HEK293T (cell line): ENCODE measurements around the gene SMIM38.
A peak's percentile ranks its signal among the peaks of the same experiment; 100 is the strongest.

Experiments used
- CTCF ChIA-PET: fragments of 350-600 bp; formaldehyde crosslinking; extraction: SDS; loops from one replicate; lab custom pipeline; 2021; ENCODE audit warnings: antibody characterized with exemption, inconsistent platforms; lab: Yijun Ruan, JAX
- POLR2A ChIA-PET: fragments of 350-600 bp; formaldehyde crosslinking; extraction: SDS; loops from one replicate; lab custom pipeline; 2020; ENCODE audit warnings: antibody characterized with exemption, inconsistent platforms; lab: Yijun Ruan, JAX
- DNase-seq: peaks from one replicate; pipeline ENCODE4 v3.0.0; 2012; ENCODE audit warnings: mixed read lengths; ENCODE audit errors: extremely low spot score
- ARNT ChIP-seq: fragments of 450-650 bp; IDR thresholded peaks from 2 replicates; pipeline ENCODE4 v1.6.1; 2017; ENCODE audit warnings: mild to moderate bottlenecking
- BHLHE40 ChIP-seq: fragments of 450-650 bp; IDR thresholded peaks from 2 replicates; pipeline ENCODE4 v1.6.1; 2016; ENCODE audit warnings: mild to moderate bottlenecking, moderate library complexity, borderline replicate concordance
- CTBP1 ChIP-seq: fragments of 450-650 bp; IDR thresholded peaks from 2 replicates; pipeline ENCODE4 v1.6.1; 2016; ENCODE audit warnings: borderline replicate concordance
- ELF4 ChIP-seq: fragments of 450-650 bp; IDR thresholded peaks from 2 replicates; pipeline ENCODE4 v1.6.1; 2017; ENCODE audit warnings: antibody characterized with exemption
- FOXA1 ChIP-seq: fragments of 450-650 bp; IDR thresholded peaks from 2 replicates; pipeline ENCODE4 v1.6.1; 2016; ENCODE audit warnings: mild to moderate bottlenecking
- FOXK2 ChIP-seq: fragments of 450-650 bp; IDR thresholded peaks from 2 replicates; pipeline ENCODE4 v1.6.1; 2016; ENCODE audit warnings: mild to moderate bottlenecking
- FOXM1 ChIP-seq: fragments of 450-650 bp; IDR thresholded peaks from 2 replicates; pipeline ENCODE4 v1.6.1; 2017; ENCODE audit warnings: mild to moderate bottlenecking, borderline replicate concordance
- HDGF ChIP-seq: fragments of 450-650 bp; IDR thresholded peaks from 2 replicates; pipeline ENCODE4 v1.6.1; 2017; ENCODE audit warnings: antibody characterized with exemption, borderline replicate concordance
- L3MBTL2 ChIP-seq: fragments of 450-650 bp; conservative IDR thresholded peaks from 2 replicates; pipeline ENCODE4 v1.6.1; 2016; ENCODE audit warnings: mild to moderate bottlenecking
- LEF1 ChIP-seq: fragments of 450-650 bp; IDR thresholded peaks from 2 replicates; pipeline ENCODE4 v1.6.1; 2017; ENCODE audit warnings: mild to moderate bottlenecking, borderline replicate concordance
- NFRKB ChIP-seq: fragments of 450-650 bp; IDR thresholded peaks from 2 replicates; pipeline ENCODE4 v1.6.1; 2016; ENCODE audit warnings: mild to moderate bottlenecking, moderate library complexity
- SP1 ChIP-seq: fragments of 450-650 bp; IDR thresholded peaks from 2 replicates; pipeline ENCODE4 v1.6.1; 2017
- SUZ12 ChIP-seq: fragments of 450-650 bp; IDR thresholded peaks from 2 replicates; pipeline ENCODE4 v1.6.1; 2016; ENCODE audit warnings: mild to moderate bottlenecking
- TARDBP ChIP-seq: fragments of 450-650 bp; IDR thresholded peaks from 2 replicates; pipeline ENCODE4 v1.6.1; 2016
- ZNF384 ChIP-seq: fragments of 450-650 bp; IDR thresholded peaks from 2 replicates; pipeline ENCODE4 v1.6.1; 2016
- TF ChIP-seq, protein P1 (sequence below): fragments of 450-650 bp; IDR thresholded peaks from 2 replicates; pipeline ENCODE4 v1.6.1; 2016

The SMIM38 gene

DNA sequence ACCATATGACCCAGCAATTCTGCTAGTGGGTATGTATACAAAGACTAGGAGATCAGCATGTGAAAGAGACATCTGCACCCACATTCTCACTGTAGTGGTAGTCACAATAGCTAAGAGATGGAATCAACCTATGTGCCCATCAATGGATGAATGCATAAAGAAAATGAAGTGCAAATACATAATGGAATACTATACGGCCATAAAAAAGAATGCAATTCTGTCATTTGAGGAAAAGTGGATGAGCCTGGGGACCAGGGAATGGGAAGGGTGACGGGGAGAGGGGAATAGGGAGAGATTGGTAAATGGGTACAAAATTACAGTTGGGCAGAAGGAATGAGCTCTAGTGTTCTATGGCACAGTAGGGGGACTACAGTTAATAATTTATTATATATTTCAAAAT is 26.7 kb upstream of the SMIM38 start:
- ChIA-PET POLR2A (no interaction called here), CTCF (no interaction called here)
- TF ChIP-seq FOXA1: no peak
- no peak for TF ChIP-seq TARDBP
- TF ChIP-seq L3MBTL2: no peak
- TF ChIP-seq ARNT: no peak
- TF ChIP-seq, protein P1, sequence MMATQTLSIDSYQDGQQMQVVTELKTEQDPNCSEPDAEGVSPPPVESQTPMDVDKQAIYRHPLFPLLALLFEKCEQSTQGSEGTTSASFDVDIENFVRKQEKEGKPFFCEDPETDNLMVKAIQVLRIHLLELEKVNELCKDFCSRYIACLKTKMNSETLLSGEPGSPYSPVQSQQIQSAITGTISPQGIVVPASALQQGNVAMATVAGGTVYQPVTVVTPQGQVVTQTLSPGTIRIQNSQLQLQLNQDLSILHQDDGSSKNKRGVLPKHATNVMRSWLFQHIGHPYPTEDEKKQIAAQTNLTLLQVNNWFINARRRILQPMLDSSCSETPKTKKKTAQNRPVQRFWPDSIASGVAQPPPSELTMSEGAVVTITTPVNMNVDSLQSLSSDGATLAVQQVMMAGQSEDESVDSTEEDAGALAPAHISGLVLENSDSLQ: no peak
- no peak for TF ChIP-seq FOXM1
- DNase-seq: no peak

DNA sequence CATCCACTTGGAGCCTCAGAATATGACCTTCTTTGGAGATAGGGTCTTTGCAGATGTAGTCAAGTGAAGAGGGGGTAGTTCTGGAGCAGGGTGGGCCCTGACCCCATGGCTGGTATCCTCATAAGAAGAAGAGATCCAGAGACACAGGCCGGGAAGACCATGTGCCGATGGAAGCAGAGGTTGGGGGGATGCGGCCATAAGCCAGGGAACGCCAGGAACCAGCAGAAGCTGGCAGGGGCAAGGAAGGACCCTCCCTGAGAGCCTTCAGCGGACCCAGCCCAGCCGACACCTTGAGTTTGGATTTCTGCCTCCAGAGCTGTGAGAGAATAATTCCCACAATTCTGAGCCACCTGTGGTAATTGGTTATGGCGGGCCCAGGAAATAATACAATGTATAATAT is 26.1 kb upstream of the SMIM38 start:
- no peak for DNase-seq
- TF ChIP-seq L3MBTL2 (no peak), ZNF384 (no peak)
- ChIA-PET CTCF (no interaction called here), POLR2A (no interaction called here)

DNA sequence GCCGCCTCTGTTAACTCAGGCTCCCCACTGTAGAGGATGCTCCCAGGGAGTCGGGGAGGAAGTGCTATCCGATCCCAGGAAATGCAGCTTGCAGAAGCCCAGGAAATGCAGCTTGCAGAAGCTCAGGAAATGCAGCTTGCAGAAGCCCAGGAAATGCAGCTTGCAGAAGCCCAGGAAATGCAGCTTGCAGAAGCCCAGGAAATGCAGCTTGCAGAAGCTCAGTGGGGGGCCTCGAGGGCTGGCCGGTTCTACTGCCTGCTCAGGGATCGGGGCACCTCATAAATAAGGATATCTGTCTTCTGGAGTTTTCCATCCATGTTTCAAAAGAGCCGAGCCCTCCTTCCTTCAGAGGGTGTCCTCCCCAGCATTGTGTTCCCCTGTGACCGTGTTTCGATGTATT is 25.1 kb upstream of the SMIM38 start:
- DNase-seq: no peak
- ChIA-PET POLR2A (no interaction called here), CTCF (interaction anchor here (0.5 to 1.3 kb wide), 5 partner anchors 10 to 539 kb away, joined by 3 to 6 read pairs (median 4); no protein-coding TSS in a partner anchor)
- TF ChIP-seq ZNF384: no peak
- TF ChIP-seq L3MBTL2: no peak
- no peak for TF ChIP-seq FOXA1
- no peak for TF ChIP-seq ARNT
- TF ChIP-seq NFRKB: no peak
- TF ChIP-seq, protein P1: no peak
- no peak for TF ChIP-seq SUZ12
- no peak for TF ChIP-seq BHLHE40
- TF ChIP-seq TARDBP: no peak
- no peak for TF ChIP-seq CTBP1
- no peak for TF ChIP-seq ELF4
- TF ChIP-seq LEF1: no peak
- no peak for TF ChIP-seq SP1

DNA sequence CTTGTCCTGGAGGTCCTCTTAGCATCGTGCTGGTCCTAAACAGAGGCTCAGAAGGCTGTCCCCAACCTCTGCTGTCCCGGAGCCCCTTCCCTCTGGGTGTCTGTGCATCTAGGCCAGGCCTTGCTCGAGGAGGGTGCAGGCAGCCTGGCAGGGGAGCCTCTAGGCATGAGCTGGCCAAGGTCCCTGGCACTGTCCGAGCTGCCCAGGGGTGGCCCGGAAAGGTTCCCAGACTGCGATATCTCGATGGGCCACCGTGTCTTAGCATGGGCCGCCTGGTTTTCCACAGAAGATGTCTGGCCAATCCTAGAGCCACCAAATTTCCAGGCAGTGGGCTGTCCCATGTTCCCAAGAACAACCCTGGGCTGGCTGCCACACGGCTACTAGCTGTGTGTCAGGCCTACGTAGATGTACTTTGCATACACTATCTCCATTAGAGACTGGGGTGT is 24.6 kb upstream of the SMIM38 start:
- ChIA-PET CTCF (interaction anchor here (0.5 to 1.3 kb wide), 12 partner anchors 9 to 544 kb away, joined by 3 to 6 read pairs (median 4); partner anchors contain the start of gene LTO1), POLR2A (interaction anchor here (0.7 kb wide), 1 partner anchor 171 kb away, joined by 3 read pairs; no protein-coding TSS in a partner anchor)
- no peak for DNase-seq
- TF ChIP-seq LEF1 (no peak), BHLHE40 (no peak), ARNT (no peak), ELF4 (no peak), FOXM1 (no peak)

DNA sequence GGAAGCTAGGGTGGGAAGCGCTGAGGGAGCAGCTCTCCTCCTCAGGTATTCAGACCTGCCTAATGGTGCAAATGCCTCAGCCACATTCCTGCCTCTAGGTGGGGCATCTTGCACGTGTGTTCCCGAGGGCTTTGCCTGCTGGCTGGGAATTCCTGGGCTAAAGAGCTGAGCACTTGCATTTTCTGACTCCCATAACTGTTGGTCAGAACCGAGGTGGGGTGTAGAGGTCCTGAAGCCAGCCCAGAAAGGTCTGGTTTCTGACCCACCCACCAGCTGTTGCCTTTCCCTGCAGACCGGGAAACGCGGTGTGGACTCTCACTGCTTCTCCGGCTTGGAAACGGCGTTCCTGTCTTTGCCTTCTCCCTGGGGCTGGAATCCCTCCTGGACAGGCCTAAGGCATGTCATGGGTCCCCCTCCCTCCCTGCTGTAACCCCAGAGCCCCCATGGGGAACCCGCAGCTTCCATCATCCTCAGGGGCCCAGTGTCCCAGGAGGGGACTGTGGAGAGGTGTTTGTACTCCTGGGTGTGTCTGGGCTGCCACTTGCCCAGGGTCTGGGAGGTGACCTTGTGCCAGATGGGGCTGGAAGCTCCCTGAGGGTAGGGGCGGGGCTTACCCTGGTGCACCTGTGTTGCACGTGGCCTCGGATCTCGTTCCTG is 24.0 kb upstream of the SMIM38 start:
- ChIA-PET CTCF (interaction anchor here (0.5 to 1.3 kb wide), 12 partner anchors 9 to 543 kb away, joined by 3 to 6 read pairs (median 4); partner anchors contain the start of gene LTO1), POLR2A (interaction anchor here (0.7 kb wide), 1 partner anchor 170 kb away, joined by 3 read pairs; no protein-coding TSS in a partner anchor)
- DNase-seq: peak; percentile 75
- no peak for TF ChIP-seq LEF1
- TF ChIP-seq FOXA1: no peak
- TF ChIP-seq ARNT: no peak
- TF ChIP-seq HDGF: no peak
- TF ChIP-seq ZNF384: no peak
- TF ChIP-seq, protein P1: no peak
- TF ChIP-seq FOXK2: no peak

DNA sequence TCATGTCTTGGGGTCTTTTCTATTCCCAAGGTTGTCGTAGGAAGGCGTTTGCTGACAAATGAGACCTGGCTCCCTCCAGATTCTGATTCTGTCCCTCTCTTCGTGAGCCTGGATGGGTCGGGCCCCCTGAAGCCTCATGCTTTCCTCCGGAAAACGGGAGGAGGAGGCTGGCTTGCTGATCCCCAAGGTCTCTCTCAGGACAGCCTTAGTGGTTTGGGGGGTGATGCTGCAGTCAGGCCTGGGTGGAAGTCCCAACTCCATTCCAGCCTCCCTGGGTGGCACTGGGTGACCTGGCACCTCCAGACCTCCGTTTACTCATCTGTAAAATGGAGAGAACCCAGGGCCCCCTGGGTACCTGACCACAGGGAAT is 23.4 kb upstream of the SMIM38 start:
- CTCF ChIA-PET: interaction anchor here (1.0 to 1.3 kb wide), 6 partner anchors 8 to 543 kb away, joined by 3 to 6 read pairs (median 4); partner anchors contain the start of gene LTO1
- POLR2A ChIA-PET: no interaction called here
- TF ChIP-seq FOXA1: no peak
- TF ChIP-seq, protein P1: no peak
- no peak for TF ChIP-seq ELF4
- no peak for TF ChIP-seq ARNT
- no peak for TF ChIP-seq LEF1
- TF ChIP-seq SUZ12: no peak
- no peak for TF ChIP-seq SP1
- TF ChIP-seq HDGF: no peak
- TF ChIP-seq FOXK2: no peak
- no peak for TF ChIP-seq TARDBP
- no peak for TF ChIP-seq L3MBTL2
- DNase-seq: no peak
